Mesenchymal stem cell (in vitro differentiated cells and primary cell): ENCODE measurements around the gene DLX1.

Experiments used
- DNase-seq: peaks from one replicate; pipeline ENCODE4 v3.0.0-alpha.2; 2013
- H2AFZ ChIP-seq: one replicate; pipeline ENCODE4 v1.6.1; 2013; ENCODE audit warnings: low read depth, mild to moderate bottlenecking, control low read depth, inconsistent platforms, low read length, moderate library complexity
- H2AK5ac ChIP-seq: 2 replicates; pipeline ENCODE4 v1.6.1; 2013; ENCODE audit warnings: low read length, moderate library complexity, mild to moderate bottlenecking, inconsistent platforms; ENCODE audit not compliant: severe bottlenecking
- H2BK120ac ChIP-seq: one replicate; pipeline ENCODE4 v1.6.1; 2013; ENCODE audit warnings: low read depth, mild to moderate bottlenecking, inconsistent platforms, low read length, moderate library complexity
- H2BK12ac ChIP-seq, 2 experiments: one replicate each; pipeline ENCODE4 v1.6.1; 2013; ENCODE audit warnings: inconsistent platforms in 2 of 2, low read length in 2 of 2, mild to moderate bottlenecking in 2 of 2, moderate library complexity in 2 of 2, control low read depth in 1 of 2
- H2BK15ac ChIP-seq: one replicate; pipeline ENCODE4 v1.6.1; 2013; ENCODE audit warnings: mild to moderate bottlenecking, low read depth, inconsistent platforms; ENCODE audit not compliant: poor library complexity, severe bottlenecking
- H2BK5ac ChIP-seq: 2 replicates; pipeline ENCODE4 v1.6.1; 2013; ENCODE audit warnings: low read depth, mild to moderate bottlenecking, low read length, control low read depth, inconsistent platforms; ENCODE audit not compliant: poor library complexity, severe bottlenecking
- H3K14ac ChIP-seq, 2 experiments: one replicate each; pipeline ENCODE4 v1.6.1; 2013; ENCODE audit warnings: inconsistent platforms in 2 of 2, low read length in 2 of 2, control low read depth in 1 of 2, mild to moderate bottlenecking in 1 of 2, moderate library complexity in 1 of 2
- H3K18ac ChIP-seq, 2 experiments: one replicate each; pipeline ENCODE4 v1.6.1; 2013; ENCODE audit warnings: inconsistent platforms in 2 of 2, low read length in 2 of 2, control low read depth in 1 of 2, low read depth in 1 of 2, mild to moderate bottlenecking in 1 of 2
- H3K23ac ChIP-seq, 2 experiments: one replicate each; pipeline ENCODE4 v1.6.1; 2013; ENCODE audit warnings: inconsistent platforms in 2 of 2, low read length in 2 of 2, mild to moderate bottlenecking in 2 of 2, moderate library complexity in 2 of 2, control low read depth in 1 of 2
- H3K27ac ChIP-seq: 2 replicates; pipeline ENCODE4 v1.5.1; 2013; ENCODE audit warnings: mild to moderate bottlenecking, moderate library complexity, low read length, control low read depth, inconsistent platforms; ENCODE audit not compliant: poor library complexity, severe bottlenecking
- H3K27me3 ChIP-seq, 2 experiments: 2 replicates each; pipeline versions ENCODE4 v1.6.1 to v1.7.0; 2013; ENCODE audit warnings: low read length in 2 of 2, mild to moderate bottlenecking in 2 of 2, moderate library complexity in 2 of 2, control low read depth in 1 of 2, inconsistent platforms in 1 of 2; ENCODE audit not compliant: control insufficient read depth in 1 of 2, insufficient read depth in 1 of 2
- H3K36me3 ChIP-seq, 2 experiments: 2 replicates each; pipeline versions ENCODE4 v1.6.1 to v1.7.0; 2013; ENCODE audit warnings: low read length in 2 of 2, control low read depth in 1 of 2, inconsistent platforms in 1 of 2, low read depth in 1 of 2, mild to moderate bottlenecking in 1 of 2; ENCODE audit not compliant: insufficient read depth in 2 of 2, control insufficient read depth in 1 of 2
- H3K4ac ChIP-seq, 2 experiments: one replicate each; pipeline ENCODE4 v1.6.1; 2013; ENCODE audit warnings: inconsistent platforms in 2 of 2, low read length in 2 of 2, mild to moderate bottlenecking in 2 of 2, moderate library complexity in 2 of 2, control low read depth in 1 of 2, low read depth in 1 of 2
- H3K4me1 ChIP-seq: 2 replicates; pipeline ENCODE4 v1.6.1; 2013; ENCODE audit warnings: low read depth, low read length, control low read depth; ENCODE audit not compliant: control insufficient read depth, insufficient read depth
- H3K4me2 ChIP-seq: 2 replicates; pipeline ENCODE4 v1.6.1; 2013; ENCODE audit warnings: low read length, mild to moderate bottlenecking, inconsistent platforms; ENCODE audit not compliant: poor library complexity, severe bottlenecking
- H3K4me3 ChIP-seq, 2 experiments: 2 replicates each; pipeline versions ENCODE4 v1.5.1 to v1.7.0; 2013; ENCODE audit warnings: low read length in 2 of 2, mild to moderate bottlenecking in 2 of 2, control low read depth in 1 of 2, low read depth in 1 of 2; ENCODE audit not compliant: insufficient read depth in 1 of 2
- H3K79me1 ChIP-seq: replicated peaks from 2 replicates; pipeline ENCODE4 v1.6.1; 2013; ENCODE audit warnings: mild to moderate bottlenecking, control low read depth, low read length, inconsistent platforms; ENCODE audit not compliant: poor library complexity, severe bottlenecking
- H3K9ac ChIP-seq: 2 replicates; pipeline ENCODE4 v1.7.0; 2013; ENCODE audit warnings: mild to moderate bottlenecking, low read length, moderate library complexity
- H3K9me3 ChIP-seq: 2 replicates; pipeline ENCODE4 v1.7.0; 2013; ENCODE audit warnings: mild to moderate bottlenecking, low read length; ENCODE audit not compliant: control insufficient read depth
- H4K8ac ChIP-seq: one replicate; pipeline ENCODE4 v1.6.1; 2013; ENCODE audit warnings: inconsistent platforms, mild to moderate bottlenecking, low read length, moderate library complexity
- H4K91ac ChIP-seq: one replicate; pipeline ENCODE4 v1.6.1; 2013; ENCODE audit warnings: mild to moderate bottlenecking, low read length, inconsistent platforms
- WGBS: methylation state at CpG from one replicate; pipeline ENCODE4 v1.1.7; 2013; ENCODE audit warnings: mixed read lengths; 5-methylcytosine and 5-hydroxymethylcytosine counted together

The DLX1 gene

DNA sequence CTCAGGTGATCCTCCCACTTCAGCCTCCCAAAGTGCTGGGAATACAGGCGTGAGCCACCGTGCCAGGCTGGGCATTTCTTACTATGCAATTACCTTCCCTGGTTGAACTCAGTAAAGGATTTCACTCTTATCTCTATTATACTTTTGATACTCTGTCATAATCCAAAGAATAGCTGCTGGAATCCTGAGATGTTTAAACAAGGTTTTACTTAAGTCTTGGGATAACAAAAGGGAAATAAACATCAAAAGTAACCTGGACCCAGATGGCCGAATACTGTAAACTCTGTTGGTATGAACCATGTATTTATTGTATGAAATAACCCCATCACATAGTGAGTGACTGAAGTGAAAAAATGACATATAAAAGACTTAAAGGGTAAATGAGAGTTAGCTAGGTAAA lies 29.3 kb downstream of the DLX1 start:
- Histone ChIP-seq H2BK5ac (no peak overlapping the region), H4K8ac (no peak overlapping the region), H3K4me1 (no peaks in the 10 kb centered on the region), H3K4me2 (no peak overlapping the region), H3K9me3 (no peaks in the 10 kb centered on the region), H3K18ac (no peak overlapping the region), H4K91ac (no peak overlapping the region), H3K4ac (no peak overlapping the region), H3K23ac (no peak overlapping the region), H3K27ac (no peak overlapping the region), H2BK15ac (no peak overlapping the region), H3K27me3 (peaks cover 0 to 6% of the 10 kb centered on the region in 2 experiments), H3K79me1 (no peaks in the 10 kb centered on the region), H2BK12ac (no peak overlapping the region), H3K36me3 (no peaks in the 10 kb centered on the region), H2AK5ac (no peak overlapping the region), H2BK120ac (no peak overlapping the region), H3K14ac (no peak overlapping the region), H3K9ac (no peak overlapping the region), H3K4me3 (no peak overlapping the region), H2AFZ (no peak overlapping the region)
- 89% methylated on average over 3 of the region's 3 CpGs for WGBS
- DNase-seq = no peak

DNA sequence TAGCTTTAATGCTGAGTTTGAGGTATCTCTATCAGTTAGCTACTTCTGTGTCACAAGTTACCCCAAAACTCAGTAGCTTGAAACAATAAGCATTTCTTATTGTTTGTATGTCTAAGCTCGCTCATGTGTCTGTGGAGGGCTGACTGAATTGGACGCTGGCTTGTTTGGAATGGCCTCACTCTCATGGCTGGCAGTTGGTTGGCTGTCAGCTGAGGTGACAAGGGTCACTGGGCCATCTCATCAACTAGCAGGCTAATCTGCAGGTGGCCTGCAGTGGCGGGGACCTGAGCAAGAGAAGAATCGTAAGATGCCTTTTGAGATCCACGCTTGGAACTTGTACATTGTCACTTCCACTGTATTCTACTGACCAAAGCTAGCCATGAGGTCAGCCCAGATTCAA lies 30.8 kb downstream of the DLX1 start:
- H3K4me3 ChIP-seq = no peak overlapping the region
- no peaks in the 10 kb centered on the region for H3K36me3 ChIP-seq
- H3K4me1 ChIP-seq = no peaks in the 10 kb centered on the region
- no peak overlapping the region for H2BK120ac ChIP-seq
- DNase-seq = no peak
- no peak overlapping the region for H3K4ac ChIP-seq
- H3K14ac ChIP-seq = no peak overlapping the region
- H4K91ac ChIP-seq = no peak overlapping the region
- no peaks in the 10 kb centered on the region for H3K79me1 ChIP-seq
- H2BK15ac ChIP-seq = no peak overlapping the region
- H3K18ac ChIP-seq = no peak overlapping the region
- H3K27ac ChIP-seq = no peak overlapping the region
- H2AFZ ChIP-seq = no peak overlapping the region
- H2AK5ac ChIP-seq = no peak overlapping the region
- no peak overlapping the region for H3K23ac ChIP-seq
- H3K4me2 ChIP-seq = no peak overlapping the region
- H2BK12ac ChIP-seq = no peak overlapping the region
- 80% methylated on average over 5 of the region's 5 CpGs for WGBS
- no peaks in the 10 kb centered on the region for H3K27me3 ChIP-seq
- no peak overlapping the region for H2BK5ac ChIP-seq
- no peaks in the 10 kb centered on the region for H3K9me3 ChIP-seq
- no peak overlapping the region for H3K9ac ChIP-seq
- no peak overlapping the region for H4K8ac ChIP-seq

DNA sequence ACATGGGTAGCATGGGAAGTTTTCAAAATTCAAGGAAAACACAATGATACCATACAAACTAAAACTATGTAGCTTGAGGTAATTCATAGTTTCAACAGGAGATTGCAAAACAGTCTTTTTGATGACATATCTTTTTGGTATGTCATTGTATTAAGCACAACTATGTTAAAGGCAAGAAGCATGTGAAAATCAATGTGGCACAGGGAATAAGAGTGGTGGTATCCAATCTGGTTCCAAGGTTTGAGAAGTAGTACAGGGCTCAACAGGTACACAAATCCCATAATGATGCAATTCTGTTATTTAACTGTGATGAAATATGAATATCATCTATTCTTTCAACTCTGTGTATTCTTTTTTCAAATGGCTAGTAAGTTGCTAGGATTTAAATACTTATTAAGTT lies 33.8 kb downstream of the DLX1 start:
- no peak overlapping the region for H3K18ac ChIP-seq
- no peaks in the 10 kb centered on the region for H3K4me1 ChIP-seq
- H3K4me3 ChIP-seq = peak overlapping the region in 1 of 2 experiments; percentile 23
- H3K4me2 ChIP-seq = no peak overlapping the region
- no peak overlapping the region for H2AFZ ChIP-seq
- DNase-seq = peak; percentile 61
- H3K4ac ChIP-seq = no peak overlapping the region
- H3K36me3 ChIP-seq = no peaks in the 10 kb centered on the region
- H3K27me3 ChIP-seq = no peaks in the 10 kb centered on the region
- H2BK15ac ChIP-seq = no peak overlapping the region
- H4K91ac ChIP-seq = no peak overlapping the region
- no peaks in the 10 kb centered on the region for H3K9me3 ChIP-seq
- H2BK12ac ChIP-seq = no peak overlapping the region
- H2BK120ac ChIP-seq = no peak overlapping the region
- no peak overlapping the region for H2BK5ac ChIP-seq
- H4K8ac ChIP-seq = no peak overlapping the region
- peak overlapping the region; percentile 40 for H3K27ac ChIP-seq
- no peak overlapping the region for H3K23ac ChIP-seq
- H2AK5ac ChIP-seq = no peak overlapping the region
- no peak overlapping the region for H3K9ac ChIP-seq
- no peaks in the 10 kb centered on the region for H3K79me1 ChIP-seq
- no peak overlapping the region for H3K14ac ChIP-seq

DNA sequence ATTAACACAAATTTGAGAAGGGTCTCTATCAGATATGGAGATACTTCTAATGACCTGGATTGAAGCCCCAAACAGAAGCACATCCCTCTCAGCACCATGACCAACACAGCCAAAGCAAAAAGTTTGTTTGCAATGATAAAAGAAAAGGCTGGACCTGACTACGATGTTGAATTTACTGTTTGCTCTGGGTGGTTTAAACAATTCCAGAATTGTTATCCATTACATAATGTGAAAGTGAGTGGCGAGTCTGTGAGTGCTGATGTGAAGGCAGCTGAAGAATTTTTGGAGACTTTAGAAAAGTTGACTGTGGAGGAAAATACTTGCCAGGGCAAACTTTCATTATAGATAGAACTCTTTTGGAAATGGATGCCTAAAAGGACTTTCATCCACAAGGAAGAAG lies 34.8 kb downstream of the DLX1 start:
- no peak overlapping the region for H2BK120ac ChIP-seq
- no peak overlapping the region for H3K4me2 ChIP-seq
- H3K79me1 ChIP-seq = no peaks in the 10 kb centered on the region
- no peaks in the 10 kb centered on the region for H3K36me3 ChIP-seq
- no peak overlapping the region for H3K23ac ChIP-seq
- H2BK5ac ChIP-seq = no peak overlapping the region
- H3K9me3 ChIP-seq = no peaks in the 10 kb centered on the region
- H3K4me3 ChIP-seq = no peak overlapping the region
- H2BK12ac ChIP-seq = no peak overlapping the region
- H3K27me3 ChIP-seq = no peaks in the 10 kb centered on the region
- no peak overlapping the region for H3K18ac ChIP-seq
- WGBS = 94% methylated on average over 2 of the region's 2 CpGs
- no peak overlapping the region for H3K27ac ChIP-seq
- H4K91ac ChIP-seq = no peak overlapping the region
- no peak overlapping the region for H2BK15ac ChIP-seq
- no peak overlapping the region for H2AFZ ChIP-seq
- no peak overlapping the region for H4K8ac ChIP-seq
- H3K4me1 ChIP-seq = no peaks in the 10 kb centered on the region
- no peak overlapping the region for H3K14ac ChIP-seq
- DNase-seq = no peak
- no peak overlapping the region for H2AK5ac ChIP-seq
- no peak overlapping the region for H3K9ac ChIP-seq
- no peak overlapping the region for H3K4ac ChIP-seq
